Stimulated activated CD4-positive, alpha-beta T cell treated with anti-CD3 and anti-CD28 coated beads, Interleukin-1b, Interleukin-23, amount 100 ng/mL, for 48 hours (primary cell): Measurements from ENCODE around the gene MYL5.

Source experiments
- DNase-seq: peaks from one replicate; pipeline ENCODE4 v3.0.0-alpha.2; 2020

The MYL5 gene

DNA sequence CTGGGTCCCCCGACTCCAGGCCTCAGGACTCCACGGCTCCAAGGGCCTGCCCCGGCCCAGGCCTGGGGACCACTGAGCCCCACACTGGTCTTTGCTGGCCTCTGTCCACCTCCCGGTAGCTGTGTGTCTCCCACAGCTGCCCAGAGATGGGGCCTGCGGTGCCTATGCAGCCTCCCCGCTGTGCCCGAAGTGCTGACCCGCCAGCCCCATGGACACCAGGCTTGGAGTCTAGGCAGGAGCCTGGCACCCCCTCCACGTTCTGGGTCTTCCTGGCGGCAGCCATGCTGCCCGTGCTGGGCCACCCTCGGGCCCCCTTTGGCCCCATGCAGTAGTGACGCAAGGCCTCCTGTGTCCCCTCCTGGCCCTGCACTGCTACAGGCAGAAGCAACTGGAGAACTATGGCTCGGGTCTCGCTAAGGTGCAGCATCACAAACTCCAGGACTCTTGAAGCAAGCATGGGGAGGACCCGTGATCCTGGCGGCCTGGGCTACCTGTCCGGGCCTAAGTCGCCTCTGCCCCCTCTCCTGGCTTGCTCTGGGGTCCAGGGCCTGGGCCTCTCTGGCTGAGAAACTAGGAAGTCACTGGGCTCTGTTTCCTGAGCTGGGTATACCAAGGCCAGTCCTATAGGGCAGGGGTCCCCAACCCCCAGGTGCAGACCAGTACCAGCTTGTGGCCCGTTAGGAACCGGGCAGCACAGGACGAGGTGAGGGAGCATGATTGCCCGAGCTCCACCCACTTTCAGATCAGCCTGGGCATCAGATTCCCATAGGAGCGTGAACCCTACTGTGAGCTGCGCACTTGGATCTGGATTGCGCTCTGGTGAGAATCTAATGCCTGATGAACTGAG lies 917 bp downstream of the MYL5 start:
- no peak for DNase-seq

DNA sequence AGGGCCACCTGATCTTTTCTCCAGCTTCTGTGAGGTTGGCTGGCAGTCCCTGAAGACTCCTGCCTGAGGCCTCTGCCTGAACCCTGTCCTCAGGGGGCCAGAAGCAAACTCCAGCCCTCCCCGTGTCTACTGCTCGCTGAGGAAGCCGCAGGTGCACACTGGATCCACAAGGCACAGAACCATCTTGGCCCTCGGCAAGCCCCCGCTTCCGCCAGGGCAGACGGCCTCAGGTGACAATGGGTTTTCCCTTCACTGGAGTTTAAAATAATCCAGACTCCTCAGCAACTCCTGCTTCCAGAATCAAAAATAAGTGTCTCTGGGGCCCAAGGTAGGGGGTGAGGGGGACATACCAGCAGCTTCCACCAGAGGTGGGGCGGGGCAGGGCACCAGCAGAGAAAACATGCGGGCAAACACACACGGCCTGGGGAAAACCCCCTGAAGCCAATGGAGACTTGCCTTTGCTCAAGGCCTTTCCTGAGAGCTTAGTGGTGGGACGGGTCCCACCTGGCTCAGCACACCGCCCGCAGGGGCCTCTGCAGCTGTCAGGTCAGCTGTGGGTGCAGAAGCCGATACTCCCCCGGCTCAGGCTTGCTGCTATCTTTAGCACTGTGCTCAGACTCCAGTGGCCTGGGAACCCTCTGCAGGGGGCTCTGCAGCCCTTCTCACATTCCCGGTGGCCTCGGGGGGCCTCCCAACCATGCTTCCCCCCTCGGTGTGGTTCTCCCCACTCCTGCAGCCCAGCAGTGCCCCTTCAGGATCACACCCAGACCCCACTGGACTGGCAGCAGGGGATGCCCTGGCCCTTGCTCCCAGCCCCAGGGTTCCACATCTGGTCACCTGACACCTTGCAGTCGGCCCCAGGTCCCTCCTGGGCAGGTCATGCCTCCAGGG lies 1.9 kb downstream of the MYL5 start:
- no peak for DNase-seq

DNA sequence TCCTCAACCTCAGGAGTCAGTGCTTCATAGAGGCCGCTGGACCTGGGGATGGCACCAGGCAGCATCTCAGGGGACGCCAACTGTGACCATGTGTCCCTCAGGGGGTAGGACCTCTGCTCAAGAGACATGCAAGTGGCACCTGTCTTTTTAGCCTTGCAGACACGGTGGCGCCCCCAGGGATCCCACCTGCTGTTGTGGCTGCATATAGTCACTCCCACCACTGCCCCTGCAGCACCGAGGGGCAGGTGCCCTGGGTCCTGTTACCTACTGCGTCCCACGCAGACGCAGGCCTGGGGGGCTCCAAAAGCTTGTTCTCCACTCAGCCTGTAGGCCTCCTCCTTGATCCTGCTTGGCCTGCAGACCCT lies 2.5 kb downstream of the MYL5 start:
- no peak for DNase-seq

DNA sequence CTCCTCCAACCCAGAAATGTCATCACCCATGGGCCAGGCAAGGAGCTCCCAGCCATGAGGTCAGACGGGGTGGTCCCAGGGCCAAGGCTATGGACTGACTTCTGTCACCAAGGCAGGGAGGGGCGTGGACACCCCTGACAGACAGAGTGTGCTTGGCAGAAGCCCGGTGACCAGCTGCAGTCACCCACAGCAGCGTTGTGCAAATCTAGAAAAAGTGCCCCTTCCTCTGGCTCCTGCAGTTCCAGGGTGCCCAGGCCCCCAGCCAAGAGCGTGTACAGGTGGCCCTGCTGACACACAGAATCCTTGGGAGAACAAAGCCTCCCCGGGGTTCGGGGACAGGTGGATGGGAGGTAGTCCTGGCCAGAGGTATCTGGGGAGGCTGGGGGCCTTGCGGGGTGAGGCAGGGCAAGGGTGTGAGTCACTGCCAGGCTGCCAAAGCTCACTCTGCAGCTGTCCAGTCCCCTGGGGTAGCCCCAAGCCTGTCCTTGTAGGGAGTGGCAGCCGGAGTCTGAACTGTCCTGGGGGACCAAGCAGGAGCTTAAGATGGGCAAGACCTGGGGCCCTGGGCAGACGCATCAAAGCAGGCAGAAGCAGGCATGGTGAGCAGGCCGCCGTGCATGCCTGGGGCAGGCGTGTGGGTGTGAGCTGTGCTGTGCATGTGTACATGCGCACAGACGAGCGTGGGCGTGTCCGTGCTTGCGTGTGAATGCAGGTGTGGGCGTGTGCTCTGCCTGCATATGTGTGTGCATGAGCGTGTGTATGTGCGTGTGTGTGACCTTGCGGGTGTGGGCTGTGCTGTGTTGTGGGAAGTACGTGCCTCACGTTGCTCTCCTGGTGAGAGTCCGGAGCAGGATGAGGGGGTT lies 3.3 kb downstream of the MYL5 start:
- no peak for DNase-seq

DNA sequence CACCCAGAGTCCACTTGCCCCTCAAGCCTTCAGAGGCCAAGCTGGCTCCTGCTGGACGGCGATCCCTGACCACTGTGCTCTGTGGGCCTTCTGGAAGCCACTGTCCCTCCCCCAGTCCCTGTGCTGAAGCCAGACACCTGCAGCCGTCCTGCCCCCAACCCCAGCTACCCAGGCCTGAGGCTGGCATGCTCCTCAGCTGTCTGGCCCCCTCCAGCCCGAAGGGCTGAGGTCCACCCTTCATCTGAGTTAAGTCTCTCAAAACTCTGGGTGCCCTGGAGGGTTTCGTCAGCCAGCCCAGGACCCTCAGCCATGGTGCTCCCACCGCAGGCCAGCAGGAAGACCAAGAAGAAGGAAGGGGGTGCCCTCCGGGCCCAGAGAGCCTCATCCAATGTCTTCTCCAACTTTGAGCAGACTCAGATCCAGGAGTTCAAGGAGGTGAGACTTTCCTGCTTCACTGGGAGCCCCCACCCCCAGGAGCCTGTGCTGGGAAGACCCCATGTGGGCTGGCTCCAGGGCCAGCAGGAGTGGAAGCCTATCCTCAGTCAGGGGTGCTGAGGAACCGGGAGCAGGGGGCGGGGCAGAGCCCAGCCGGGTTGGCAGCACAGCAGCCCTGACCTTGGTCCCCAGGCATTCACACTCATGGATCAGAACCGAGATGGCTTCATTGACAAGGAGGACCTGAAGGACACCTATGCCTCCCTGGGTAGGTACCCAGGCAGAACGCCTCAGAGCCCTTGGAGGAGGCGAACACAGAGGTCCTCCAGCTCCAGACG lies 4.2 kb downstream of the MYL5 start:
- no peak for DNase-seq

DNA sequence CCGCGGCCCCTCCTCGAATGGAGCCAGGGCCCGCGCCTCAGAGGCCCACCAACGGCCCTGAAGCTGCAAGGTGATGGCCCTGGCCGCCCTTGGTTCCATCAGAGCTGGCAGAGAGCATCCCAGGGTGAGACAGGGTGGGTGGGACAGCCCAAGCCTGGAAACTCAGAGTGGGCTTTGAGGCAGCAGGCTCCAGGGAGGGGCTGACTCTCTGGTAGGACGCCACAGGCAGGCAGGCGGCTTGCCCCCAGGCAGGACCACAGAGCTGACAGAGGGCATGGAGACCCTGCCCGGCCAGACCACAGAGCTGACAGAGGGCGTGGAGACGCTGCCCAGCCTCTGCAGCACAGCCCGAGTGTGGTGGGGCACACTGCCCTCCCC lies 4.8 kb downstream of the MYL5 start:
- no peak for DNase-seq

DNA sequence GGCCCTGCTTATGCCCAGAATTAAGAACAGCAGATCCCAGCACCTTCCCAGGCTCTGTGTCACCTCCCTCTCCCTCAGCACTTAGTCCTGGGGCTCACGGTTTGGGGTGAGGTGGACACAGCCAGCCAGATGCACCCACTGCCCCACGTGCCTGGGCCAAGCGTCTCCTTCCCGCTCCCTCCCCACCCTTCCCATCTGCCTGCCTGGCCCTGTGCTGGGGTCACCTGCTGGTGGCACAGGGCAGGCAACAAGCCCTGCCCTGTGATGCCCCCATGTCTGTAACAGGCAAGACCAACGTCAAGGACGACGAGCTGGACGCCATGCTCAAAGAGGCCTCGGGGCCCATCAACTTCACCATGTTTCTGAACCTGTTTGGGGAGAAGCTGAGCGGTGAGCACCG lies 5.3 kb downstream of the MYL5 start:
- DNase-seq = no peak

DNA sequence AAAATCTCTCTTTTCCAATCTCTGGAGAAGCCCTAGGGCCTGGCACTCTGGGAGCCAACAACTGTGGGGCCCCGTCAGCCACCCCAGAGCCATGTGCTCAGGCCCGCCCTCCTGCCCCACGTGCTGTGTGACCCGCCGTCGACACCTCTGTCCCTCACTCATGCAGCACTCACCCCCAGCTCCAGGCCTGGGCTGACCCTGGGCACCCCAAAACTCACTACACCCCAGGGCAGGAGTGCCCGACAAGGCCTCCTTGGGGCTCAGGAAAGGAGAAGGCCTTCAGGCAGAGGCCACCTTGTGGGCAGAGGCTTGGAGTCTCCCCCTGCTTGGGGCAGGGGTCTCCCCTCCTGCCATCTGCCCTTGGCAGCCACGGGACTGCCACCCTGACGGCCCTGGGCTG lies 5.7 kb downstream of the MYL5 start:
- DNase-seq = no peak

DNA sequence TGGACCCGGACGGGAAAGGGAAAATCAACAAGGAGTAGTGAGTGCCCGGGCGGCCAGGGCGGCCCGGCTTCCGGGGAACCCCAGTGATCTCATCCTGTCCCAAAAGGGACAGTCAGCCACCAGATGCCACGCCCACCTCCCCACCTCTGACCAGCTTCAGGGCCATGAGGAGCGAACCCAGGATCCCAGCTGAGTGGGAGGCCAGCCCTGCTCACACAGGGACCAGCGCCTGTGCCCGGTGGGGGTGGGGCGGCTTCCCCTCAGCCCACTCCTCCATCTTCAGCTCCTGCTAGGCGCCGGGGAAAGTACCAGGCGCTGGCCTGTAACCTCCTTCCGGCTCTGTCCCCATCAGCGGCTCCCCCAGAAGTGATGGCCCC lies 6.2 kb downstream of the MYL5 start:
- DNase-seq = no peak

DNA sequence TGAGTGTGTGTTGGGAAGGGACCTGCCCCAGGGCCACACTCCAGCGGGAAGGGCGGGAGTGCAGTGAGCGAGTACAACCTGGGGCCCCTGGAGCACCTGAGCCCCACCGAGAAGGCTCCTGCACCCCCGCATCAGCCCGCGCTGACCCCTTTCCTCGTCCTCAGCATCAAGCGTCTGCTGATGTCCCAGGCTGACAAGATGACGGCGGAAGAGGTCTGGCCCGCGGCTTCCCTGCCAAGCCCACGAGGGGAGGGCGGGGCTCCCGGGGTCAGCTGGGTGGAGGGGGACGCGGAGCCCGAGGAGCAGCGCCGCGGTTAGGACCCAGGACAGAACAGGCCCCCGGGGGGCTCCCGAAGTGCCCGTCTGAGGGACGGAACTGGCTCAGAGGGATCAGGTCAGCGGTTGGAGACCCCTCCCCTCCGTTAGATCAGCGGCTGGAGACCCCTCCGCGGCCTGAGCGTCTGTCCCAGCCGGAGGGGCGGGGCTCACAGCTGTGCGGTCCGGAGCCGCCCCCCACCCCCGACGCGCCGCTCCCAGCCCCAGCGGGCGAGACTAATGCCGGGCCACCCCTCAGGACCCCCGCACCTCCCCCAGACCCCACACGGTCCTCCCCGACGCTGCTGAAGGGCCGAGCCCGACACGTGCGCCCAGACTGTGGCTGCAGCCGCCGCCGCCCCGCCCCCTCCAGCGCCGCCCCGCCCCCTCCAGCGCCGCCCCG lies 6.7 kb downstream of the MYL5 start:
- no peak for DNase-seq

DNA sequence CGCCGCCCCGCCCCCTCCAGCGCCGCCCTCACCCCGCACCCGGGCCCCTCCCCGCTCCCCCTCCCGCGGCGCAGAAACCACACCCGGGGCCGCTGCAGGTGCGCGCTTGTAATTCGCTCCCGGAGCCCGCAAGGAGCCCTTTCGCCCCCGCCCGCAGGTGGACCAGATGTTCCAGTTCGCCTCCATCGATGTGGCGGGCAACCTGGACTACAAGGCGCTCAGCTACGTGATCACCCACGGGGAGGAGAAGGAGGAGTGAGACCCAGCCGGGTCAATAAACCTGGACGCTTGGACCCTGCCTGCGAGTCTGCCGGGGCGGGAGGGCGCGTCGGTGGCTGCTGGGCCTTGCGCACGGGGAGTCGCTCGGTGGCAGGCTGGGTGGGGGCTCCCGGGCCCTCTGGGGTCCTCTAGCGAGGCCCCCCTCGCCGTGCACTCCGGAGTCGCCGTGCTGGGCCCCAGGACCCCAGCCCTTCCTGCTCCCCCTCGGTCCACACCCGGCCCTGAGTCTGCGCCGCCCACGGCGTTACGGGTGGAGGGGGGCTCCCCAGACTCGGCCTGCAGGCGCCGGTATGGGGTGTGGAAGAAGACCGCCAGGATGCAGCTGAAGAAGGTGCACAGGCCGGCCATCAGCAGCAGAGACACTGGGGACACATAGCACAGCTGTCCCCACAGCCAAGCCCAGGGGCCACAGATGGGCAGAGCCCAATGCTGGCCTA lies 7.6 kb downstream of the MYL5 start:
- DNase-seq = no peak

DNA sequence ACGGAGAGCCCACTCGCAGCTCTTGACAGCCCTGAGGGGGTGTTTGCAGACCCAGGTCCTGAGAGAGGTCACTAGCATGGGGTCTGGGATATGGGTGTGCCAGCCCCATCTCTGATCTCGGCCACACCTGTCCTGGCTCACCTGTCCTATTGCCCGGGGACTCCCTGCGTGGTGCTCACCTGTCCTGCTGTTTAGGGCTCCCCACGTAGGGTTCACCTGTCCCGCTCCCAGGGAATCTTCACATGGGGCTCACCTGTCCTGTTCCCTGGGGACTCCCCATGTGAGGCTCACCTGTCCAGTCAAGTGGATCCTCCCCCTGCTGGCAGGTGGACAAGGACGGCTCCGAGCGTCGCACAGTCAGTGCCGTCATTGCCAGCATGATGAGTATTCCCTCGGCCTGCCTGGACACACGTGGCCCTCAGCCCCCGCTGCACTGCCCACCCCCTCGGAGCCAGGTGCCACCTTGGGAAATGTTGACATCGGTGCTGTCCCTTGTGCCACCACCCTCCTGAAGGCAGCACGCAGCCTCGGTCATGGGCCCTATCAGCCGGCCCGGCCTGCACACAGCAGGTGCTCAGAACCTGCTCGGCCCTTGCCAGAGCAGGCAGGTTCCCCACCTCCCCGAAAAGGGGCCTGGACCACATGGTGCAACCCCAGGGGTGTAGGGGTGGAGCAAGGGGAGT lies 8.3 kb downstream of the MYL5 start:
- DNase-seq = no peak

DNA sequence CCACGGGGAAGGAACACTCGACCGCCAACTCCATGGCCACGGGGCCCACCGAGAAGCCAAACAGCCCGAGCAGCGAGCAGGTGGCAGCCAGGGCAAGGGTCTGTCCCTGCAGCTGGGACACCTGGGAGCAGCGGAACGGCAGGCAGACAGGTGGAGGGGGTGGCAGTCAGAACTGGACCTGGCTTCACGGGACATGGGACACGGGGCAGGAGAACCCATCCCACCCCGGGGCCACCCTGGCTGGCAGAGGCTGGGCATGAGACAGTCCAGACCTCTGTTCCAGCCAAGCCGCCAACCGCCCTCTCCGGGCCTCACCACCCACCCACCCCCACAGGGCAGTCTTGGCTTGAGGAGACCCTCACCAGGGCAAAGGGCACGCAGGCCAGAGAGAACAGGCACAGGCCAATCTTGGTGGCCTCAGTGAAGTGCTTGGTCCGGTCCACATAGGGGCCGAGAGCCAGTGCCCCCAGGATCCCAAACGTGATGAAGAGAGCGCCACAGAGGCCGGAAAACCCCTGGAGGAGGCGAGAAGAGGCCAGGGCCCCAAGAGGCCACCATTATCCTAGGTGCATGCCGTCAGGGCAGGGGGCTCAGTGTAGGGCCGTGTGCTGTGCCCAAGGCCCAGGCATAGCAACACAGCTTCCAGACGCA lies 9.0 kb downstream of the MYL5 start:
- no peak for DNase-seq

DNA sequence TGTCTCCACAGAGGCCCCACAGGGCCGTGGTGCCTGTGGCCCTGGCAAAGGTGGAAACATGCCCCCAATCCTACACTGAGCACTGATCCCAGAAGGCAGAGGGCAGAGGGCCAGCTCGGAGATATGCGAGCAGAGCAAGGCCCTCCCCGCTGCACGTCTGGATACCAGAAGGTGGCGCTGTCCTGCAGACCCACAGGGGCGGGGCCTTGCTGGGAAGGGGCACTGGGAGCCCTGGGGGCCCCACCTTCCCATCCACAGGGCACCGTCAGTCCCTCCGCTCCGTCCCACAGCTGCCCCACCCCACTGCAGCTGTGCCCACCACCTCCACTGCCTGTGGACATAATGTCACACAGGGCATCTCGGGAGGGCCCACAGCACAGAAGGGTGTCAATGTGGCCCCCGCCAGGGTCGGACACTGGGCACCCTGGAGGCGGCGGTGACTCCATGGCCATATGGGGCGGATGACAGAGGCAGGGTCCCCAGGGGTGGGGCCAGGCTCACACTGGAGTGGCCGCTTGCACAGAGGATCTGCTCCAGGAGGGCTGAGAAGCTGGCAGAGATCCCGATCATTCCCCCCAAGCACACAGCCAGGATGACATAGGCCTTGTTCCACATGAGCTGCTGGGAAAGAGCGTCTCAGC lies 9.8 kb downstream of the MYL5 start:
- no peak for DNase-seq

DNA sequence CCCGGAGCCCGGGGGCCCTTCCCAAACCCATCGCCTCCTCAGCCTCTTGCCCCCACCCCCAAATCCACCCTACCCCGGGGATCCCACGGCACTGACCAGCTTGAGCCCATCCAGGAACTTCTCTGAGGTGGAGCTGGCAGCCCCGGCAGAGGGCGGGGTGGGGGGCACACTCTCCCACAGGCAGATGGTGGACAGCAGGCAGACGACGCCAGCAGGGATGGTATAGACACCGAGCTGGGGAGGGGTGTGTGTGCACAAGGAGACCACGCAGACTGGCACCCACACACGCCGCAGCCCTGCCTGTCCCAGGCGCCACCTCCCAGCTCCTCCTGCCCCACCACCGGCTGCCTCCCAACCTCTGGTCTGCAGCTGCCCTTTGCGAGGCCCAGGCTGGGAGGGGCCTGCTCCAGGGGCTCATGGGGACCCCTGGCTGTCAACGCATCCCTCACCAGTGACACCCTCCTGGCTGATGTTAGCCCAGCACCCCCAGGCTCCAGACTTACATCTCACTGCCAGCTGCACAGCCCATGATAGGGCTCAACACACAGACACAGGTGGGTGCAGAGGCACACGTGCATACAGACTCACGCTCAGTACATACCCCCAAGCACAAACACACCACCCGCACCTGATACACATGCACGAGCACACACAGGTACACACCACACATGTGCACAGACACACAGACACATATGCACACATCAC lies 10.4 kb downstream of the MYL5 start:
- no peak for DNase-seq

DNA sequence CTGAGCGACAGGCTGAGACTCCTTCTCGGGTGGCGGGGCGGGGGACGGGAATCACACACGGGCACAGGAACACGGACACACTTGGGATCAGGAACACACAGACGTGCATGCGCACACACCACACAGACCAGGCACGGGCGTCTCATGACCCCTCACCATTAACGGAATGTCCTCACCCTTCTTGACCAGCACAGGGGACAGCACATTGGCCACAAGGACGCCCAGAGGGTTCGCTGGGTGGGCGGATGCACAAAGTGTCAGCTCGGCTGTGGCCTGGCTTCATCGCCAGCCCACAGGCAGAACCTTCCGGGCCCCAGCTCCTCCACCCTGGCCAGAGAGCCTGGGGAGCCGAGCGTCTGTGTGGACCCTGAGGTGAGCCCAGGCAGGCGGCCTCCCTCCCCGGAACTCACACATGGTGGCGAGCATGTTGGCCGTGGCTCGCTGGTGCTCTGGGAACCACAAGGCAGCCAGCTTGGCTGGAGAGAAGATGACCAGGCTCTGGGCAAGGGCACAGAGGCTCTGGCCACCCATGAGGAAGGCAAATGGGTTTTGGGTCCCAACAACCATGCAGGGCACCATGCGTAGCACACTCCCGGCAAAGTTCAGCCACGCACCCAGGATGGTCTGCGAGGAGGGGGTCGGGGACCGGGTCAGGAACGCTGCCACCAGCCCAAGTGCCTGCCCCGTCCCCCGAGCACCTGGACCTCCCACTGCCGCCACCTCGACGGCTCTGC lies 11.5 kb downstream of the MYL5 start:
- DNase-seq = no peak

DNA sequence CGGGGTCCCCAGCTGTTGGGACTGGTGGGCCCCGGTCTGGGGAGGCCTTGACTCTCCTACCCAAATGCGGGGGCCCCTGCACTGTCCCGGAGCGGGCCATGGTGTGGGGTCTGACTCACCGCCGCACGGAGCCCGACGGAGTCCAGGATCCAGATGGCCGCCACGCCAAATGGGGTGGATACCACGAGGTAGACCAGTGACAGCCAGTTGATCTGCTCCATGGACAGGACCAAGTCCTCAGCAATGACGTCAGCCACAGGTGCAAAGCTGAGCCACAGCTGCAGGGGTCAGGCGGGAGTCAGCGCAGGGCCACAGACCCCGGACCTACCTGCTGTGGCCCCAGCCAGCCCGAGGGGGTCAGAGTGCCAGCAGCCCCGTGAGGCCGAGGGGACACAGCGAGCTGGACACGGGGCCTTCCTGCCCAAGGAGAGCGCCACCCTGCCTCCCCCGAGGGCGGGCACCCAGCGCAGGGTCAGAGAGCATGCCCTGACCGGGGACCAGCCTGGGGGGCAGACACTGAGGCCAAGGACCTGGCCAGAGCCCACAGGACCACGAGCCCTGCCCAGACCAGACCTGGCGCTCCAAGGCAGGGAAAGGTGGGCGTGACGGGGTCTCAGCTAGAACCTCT lies 12.2 kb downstream of the MYL5 start:
- DNase-seq = no peak
